Adrenal gland (tissue), 12 donors: ENCODE measurements around the gene AHCYL1. TPM values are rescaled to one million over a fixed set of nuclear protein-coding genes. Genes with fewer than 3 reads are reported as not detected.

Experiments used
- DNase-seq, 7 donors: peaks; one replicate each; pipeline ENCODE4 v3.0.0-alpha.2; 2019 to 2020
- H3K27ac ChIP-seq, 5 donors: fragments of 200-600 bp; sonication (generic) in 4 of 5; 1 replicate in 3 of 5; 2 replicates in 2 of 5; pipeline versions ENCODE4 v1.5.1 to v1.8.0; 2016 to 2020; ENCODE audit warnings: mild to moderate bottlenecking in 1 of 5
- H3K27me3 ChIP-seq: fragments of 200-600 bp; 2 replicates; pipeline ENCODE4 v1.8.0; 2021
- H3K36me3 ChIP-seq, 2 donors: fragments of 200-600 bp; replicated peaks in 1 of 2; 1 replicate in 1 of 2; 2 replicates in 1 of 2; pipeline versions ENCODE4 v1.5.1 to v1.8.0; 2018 to 2022
- H3K4me1 ChIP-seq, 2 donors: fragments of 200-600 bp; replicated peaks in 1 of 2; 1 replicate in 1 of 2; 2 replicates in 1 of 2; pipeline versions ENCODE4 v1.5.1 to v1.8.0; 2018 to 2021
- H3K4me3 ChIP-seq, 4 donors: fragments of 200-600 bp; sonication (generic) in 3 of 4; one replicate each; pipeline ENCODE4 v1.5.1; 2016 to 2018
- H3K9me3 ChIP-seq, 3 donors: fragments of 200-600 bp; sonication (generic) in 1 of 3; replicated peaks in 1 of 3; 1 replicate in 2 of 3; 2 replicates in 1 of 3; pipeline versions ENCODE4 v1.5.1 to v1.8.0; 2016 to 2021
- CTCF ChIP-seq, 6 experiments: fragments of 450-650 bp in 4 of 6; fragments of 200-600 bp in 2 of 6; sonication (generic) in 1 of 6; IDR thresholded peaks; 1 replicate in 5 of 6; 2 replicates in 1 of 6; pipeline versions ENCODE4 v1.5.1 to v1.8.0; 2016 to 2021; ENCODE audit warnings: antibody characterized with exemption in 6 of 6, mild to moderate bottlenecking in 2 of 6, moderate library complexity in 1 of 6
- POLR2A ChIP-seq, 2 donors: fragments of 450-650 bp; IDR thresholded peaks; one replicate each; pipeline ENCODE4 v1.6.1; 2017; ENCODE audit warnings: antibody characterized with exemption in 2 of 2, mild to moderate bottlenecking in 2 of 2, moderate library complexity in 1 of 2
- WGBS, 4 donors: extraction: QIAGEN DNeasy Blood & Tissue Kit in 2 of 4; methylation state at CpG; one replicate each; pipeline versions ENCODE4 v1.1.5 to v1.1.7; 2013 to 2017; 5-methylcytosine and 5-hydroxymethylcytosine counted together
- intact Hi-C, 2 donors: fragments of 100-400 bp; cut with DNase I; formaldehyde crosslinking; loops; one replicate each; pipeline versions ENCODE4 v1.14.1 to v1.15.0; 2022 to 2023
- polyA plus RNA-seq, 3 donors: library from polyadenylated mRNA; stranded (reverse); fragments of 200-250 nt in 2 of 3; fragments of 350-450 nt in 1 of 3; fragmentation: Illumina TruSeq in 1 of 3; extraction: RNeasy Lipid Tissue Mini Kit (QIAGEN cat#74804) in 1 of 3; gene quantifications; one replicate each; pipeline ENCODE4 v1.2.3, GENCODE V29; 2013 to 2014
- total RNA-seq, 9 donors: library from RNA; depleted of rRNA in 4 of 9; stranded (reverse); fragments of >200 nt in 4 of 9; fragments of 120-200 nt in 1 of 9; fragmentation: NEBNext Ultra II Directional in 1 of 9; extraction: Animal tissue kit (Norgen Biotek cat#: 25700) in 1 of 9; gene quantifications; one replicate each; pipeline versions ENCODE4 v1.1.0 to v1.2.4, GENCODE V29; 2013 to 2023
- donor health status: healthy with polysubstance abuse.
- donor health status: Bipolar disorder and iron deficiency.
- donor health status: DM: yes; HTN: yes; CAD: no.
- donor health status: DM: no; HTN: no; CAD: no.
- donor health status: DM: no; HTN: no; CAD: no.
- donor health status: DM: yes; HTN: yes; CAD: no.

The AHCYL1 gene
- total and polyA plus RNA-seq, 12 donors = 33.5 to 172 (median 95.3) TPM

GRCh38 chr1:109997867-109998229, 13.3 kb downstream of the AHCYL1 start:
- no peak for TF ChIP-seq CTCF (IDR thresholded peaks at IDR 0.05)
- no peak for TF ChIP-seq POLR2A (IDR thresholded peaks at IDR 0.05)
- Histone ChIP-seq H3K27ac (no peak overlapping the region), H3K27me3 (no peaks in the 10 kb centered on the region), H3K9me3 (no peaks in the 10 kb centered on the region), H3K36me3 (no peaks in the 10 kb centered on the region), H3K4me3 (no peak overlapping the region), H3K4me1 (peaks cover 15 to 40% of the 10 kb centered on the region in 2 donors)
- intact Hi-C loops = no loop called here
- DNase-seq = no peak

GRCh38 chr1:110002695-110003094, 18.1 kb downstream of the AHCYL1 start:
- DNase-seq = no peak
- WGBS, 4 donors = 92 to 100% (median 93%) methylated on average over 1 of the region's 1 CpG
- no peak overlapping the region for H3K4me3 ChIP-seq
- TF ChIP-seq CTCF (IDR thresholded peaks at IDR 0.05) (no peak), POLR2A (IDR thresholded peaks at IDR 0.05) (no peak)
- peak overlapping the region in 2 of 5 donors; percentile 70 to 80 for H3K27ac ChIP-seq
- no peaks in the 10 kb centered on the region for H3K36me3 ChIP-seq
- H3K4me1 ChIP-seq = peaks cover 9 to 34% of the 10 kb centered on the region in 2 donors
- no peaks in the 10 kb centered on the region for H3K9me3 ChIP-seq
- no peaks in the 10 kb centered on the region for H3K27me3 ChIP-seq
- intact Hi-C loops = no loop called here

GRCh38 chr1:110003747-110004428, 19.3 kb downstream of the AHCYL1 start:
- Histone ChIP-seq H3K27me3 (no peaks in the 10 kb centered on the region), H3K9me3 (no peaks in the 10 kb centered on the region), H3K27ac (peak overlapping the region; percentile 7 to 80 (median 45)), H3K4me1 (peaks cover 9 to 30% of the 10 kb centered on the region in 2 donors), H3K4me3 (peak overlapping the region in 1 of 4 donors; percentile 5), H3K36me3 (peaks cover 0 to 2% of the 10 kb centered on the region in 2 donors)
- DNase-seq = peak in 6 of 7 donors; percentile 66 to 81 (median 69)
- 13 to 24% (median 16%) methylated on average over 8 of the region's 8 CpGs for WGBS, 4 donors
- intact Hi-C loops = no loop called here
- TF ChIP-seq CTCF (IDR thresholded peaks at IDR 0.05) = no peak
- TF ChIP-seq POLR2A (IDR thresholded peaks at IDR 0.05) = peak in 1 of 2 donors; percentile 22

GRCh38 chr1:110004583-110004982, 20.0 kb downstream of the AHCYL1 start:
- H3K9me3 ChIP-seq = no peaks in the 10 kb centered on the region
- intact Hi-C loops = no loop called here
- no peak for DNase-seq
- TF ChIP-seq CTCF (IDR thresholded peaks at IDR 0.05) (no peak), POLR2A (IDR thresholded peaks at IDR 0.05) (no peak)
- peaks cover 0 to 9% of the 10 kb centered on the region in 2 donors for H3K36me3 ChIP-seq
- peaks cover 9 to 29% of the 10 kb centered on the region in 2 donors for H3K4me1 ChIP-seq
- H3K27ac ChIP-seq = peak overlapping the region in 4 of 5 donors; percentile 7 to 80 (median 52)
- no peaks in the 10 kb centered on the region for H3K27me3 ChIP-seq
- H3K4me3 ChIP-seq = no peak overlapping the region
- 74 to 92% (median 84%) methylated on average over 1 of the region's 1 CpG for WGBS, 4 donors
